NCI-H1092 treated with DMSO at 0.1 percent for 48 hours (cell line): ENCODE data around the gene DDX60.
A peak's percentile ranks its signal among the peaks of the same experiment; 100 is the strongest.

Experiments
- DNase-seq: peaks from one replicate; lab custom pipeline; 2025; lab: John Stamatoyannopoulos, UW

Gene DDX60

DNA sequence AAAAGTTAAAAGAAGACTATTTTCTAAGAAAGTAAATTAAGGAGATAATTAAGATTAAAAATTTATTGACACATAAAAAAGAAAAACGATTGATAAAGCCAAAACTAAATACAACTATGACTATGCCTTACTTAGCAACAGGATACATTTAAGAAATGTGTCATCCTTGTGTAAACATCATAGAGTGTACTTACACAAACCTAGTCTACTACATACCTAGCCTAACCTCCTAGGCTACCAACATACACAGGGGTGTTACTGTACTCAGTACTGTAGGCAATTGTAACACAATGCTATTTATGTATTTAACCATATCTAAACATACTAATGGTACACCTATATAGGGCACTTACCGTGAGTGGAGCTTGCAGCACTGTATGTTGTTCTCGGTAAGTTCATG lies 117.9 kb downstream of the DDX60 start:
- no peak for DNase-seq

DNA sequence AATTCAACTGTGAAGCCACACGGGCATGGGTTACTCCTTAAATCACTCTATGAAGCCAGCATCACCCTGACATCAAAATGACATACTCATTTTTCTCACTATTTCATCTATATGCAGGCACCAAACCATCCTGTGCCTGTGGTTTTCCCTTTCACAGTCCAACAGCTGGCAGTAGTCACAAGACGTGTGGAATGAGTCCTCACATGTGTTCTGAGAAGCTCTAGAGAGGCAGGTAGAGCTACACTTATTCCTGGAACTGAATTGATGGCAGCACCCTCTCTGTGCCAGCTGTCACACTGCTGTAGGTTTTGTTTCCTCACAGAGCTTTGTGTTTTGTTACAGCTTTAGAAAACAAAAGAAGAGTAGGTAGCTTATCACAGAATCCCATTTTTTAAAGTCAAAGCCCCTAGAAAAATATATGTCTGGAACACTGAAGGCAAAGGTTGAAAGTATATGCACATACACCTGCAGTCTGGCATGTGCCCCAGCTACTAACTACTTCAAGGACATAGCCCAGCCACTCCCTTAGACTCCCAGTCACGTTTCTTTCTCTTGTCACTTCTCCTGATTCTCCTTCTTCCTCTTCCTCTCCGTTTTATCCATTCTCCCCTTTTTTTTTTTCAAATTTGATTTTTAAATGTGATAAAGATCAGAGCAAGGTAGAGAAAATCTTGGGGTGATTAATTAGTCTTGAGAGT lies 119.1 kb downstream of the DDX60 start:
- DNase-seq = no peak

DNA sequence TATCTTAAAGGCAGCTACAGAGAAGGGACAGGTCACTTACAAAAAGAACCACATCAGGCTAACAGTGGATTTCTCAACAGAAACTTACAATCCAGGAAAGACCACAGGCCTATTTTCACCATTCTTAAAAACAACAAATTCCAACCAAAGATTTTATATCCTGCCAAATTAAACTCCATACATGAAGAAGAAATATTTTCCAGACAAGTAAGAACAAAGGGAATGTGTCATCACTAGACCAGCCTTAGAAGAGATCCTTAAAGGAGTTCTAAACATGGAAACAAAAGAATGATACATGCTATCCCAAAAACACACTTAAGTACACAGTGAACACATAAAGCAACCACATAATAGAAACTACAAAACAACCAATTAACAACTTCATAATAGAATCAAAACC lies 120.6 kb downstream of the DDX60 start:
- DNase-seq = no peak

DNA sequence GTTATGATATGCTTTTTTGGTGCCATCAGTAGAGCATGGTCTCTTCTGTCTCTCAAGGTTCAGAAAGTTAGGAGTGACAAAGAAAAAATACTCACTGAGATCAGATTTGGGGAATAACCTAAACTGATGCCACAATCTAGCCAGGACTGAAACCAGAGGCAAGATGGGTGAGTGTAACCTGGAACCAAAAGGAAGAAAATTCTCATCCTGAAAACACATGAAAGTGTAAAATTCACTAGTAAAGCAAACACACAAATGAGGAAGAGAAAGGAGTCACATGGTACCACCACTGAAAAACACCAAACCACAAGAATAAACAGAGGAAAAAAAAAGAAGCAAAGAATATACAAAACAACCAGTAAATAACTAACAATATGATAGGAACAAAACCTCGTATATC lies 129.8 kb downstream of the DDX60 start:
- DNase-seq = no peak

DNA sequence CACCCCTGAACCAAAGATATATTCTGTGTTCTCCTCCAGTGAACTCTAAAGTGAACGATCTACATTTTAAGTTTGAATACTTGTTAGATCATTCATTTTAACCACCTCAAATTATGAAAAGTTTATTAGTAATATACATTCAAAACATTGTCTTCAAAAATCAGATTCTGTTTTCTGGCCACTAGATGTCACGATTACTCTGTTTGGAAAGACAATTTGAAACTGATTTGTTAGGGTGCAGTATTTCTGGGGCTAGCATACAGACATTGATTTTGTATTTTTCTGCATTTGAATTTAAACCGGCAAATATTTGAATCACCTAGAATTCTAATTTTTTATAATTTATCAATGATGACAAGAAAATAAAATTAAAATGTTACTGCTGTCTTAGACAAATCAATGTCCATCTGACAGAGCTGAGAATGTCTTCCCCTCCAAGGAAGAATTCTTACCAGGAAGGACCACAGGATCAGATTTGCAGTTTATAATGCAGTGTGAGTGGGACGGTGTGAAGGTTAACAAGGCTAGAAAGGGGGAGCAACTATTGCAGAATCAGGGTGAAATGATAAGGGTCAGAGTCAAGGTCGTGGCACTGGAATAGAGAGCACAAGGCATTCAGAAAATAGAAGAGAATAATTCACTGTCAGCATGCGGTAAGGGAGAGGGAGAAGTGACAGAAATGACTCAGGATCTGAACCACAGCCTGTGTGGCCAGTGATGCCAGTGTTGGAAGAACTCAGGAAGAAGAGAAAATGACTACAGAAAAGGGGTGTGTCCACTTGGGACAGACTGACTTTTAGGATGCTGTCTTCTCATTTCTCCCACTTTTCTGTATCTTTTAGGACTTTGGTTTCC lies 134.6 kb downstream of the DDX60 start:
- DNase-seq = peak; percentile 15

DNA sequence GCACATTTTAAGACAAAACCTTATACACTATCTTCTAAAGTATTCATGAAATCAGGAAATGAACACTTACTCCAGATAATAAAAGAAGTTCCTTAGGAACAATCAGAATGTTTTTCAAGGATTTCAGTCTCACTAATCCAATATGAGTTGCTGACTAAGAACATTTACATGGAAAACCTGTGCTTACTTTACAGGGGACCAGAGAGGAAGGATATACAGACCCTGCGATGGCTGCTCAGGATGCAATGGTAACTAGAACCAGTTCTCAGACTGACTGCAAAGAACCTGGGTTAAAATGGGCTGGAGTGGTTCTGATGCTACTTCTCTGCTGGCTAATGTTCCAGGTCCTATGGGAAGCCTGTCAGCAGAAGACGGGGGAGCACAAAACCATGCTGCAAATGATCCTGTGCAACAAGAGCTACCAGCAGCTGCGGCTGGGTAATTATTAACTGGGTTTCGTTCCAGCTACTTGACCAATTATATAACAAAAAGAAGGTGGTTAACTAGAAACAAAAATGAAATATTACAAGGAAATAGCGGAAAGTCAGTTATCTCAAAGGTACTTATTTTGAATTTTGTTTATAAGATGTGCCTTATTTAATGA lies 140.9 kb downstream of the DDX60 start:
- no peak for DNase-seq

DNA sequence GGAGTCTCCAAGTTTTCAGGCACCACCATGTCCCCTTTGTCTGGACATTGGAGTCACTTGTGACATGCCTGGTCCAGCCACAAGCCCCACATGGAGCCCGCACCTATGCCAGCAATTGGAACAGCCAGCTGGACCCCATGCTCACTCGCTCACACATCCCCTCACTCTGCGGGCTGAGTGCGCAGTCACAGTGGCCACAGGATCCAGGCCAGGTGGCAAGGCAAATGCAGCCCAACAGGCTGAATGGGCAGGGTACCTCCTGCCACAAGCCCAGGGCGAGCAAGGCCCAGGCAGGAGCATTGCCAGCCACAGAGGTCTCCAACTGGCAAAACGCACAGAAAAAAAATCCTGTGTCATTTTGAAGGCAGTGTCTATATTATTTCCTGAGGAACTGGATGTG lies 144.2 kb downstream of the DDX60 start:
- DNase-seq = no peak

DNA sequence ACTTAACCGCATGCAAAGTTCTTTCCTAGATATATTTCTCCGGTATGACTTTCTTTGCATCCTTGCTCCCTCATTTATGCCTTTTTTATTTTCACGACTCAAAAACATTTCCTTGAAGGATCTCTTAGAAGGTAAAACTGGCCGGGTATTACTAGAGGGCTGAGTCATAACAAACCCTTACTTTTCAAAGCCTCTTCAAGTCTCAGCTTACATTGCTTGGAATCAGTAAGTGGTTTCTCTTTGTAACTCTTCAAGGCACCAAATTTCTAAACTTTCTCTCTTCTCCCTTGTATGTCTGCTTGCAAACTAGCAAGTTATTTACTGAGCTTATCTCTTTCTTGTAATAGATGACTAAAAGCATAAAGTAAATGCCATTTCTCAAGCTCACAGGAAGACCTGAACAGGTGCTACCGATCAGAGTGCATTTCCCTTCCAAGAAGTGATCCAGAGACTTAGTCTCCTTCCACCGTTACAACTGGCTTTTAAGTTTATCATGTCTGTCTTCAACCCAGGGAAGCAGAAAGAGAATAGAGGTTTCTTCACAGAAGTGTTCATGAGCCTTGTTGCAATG lies 150.8 kb downstream of the DDX60 start:
- no peak for DNase-seq
